HAP-1 (cell line): ENCODE data around the gene ZNF697.

ENCODE experiments used
- DNase-seq, 2 experiments: peaks; one replicate each; pipeline ENCODE4 v3.0.0-alpha.2; 2016 to 2020; ENCODE audit warnings: low spot score in 2 of 2
- H3K27me3 ChIP-seq: fragments of 250-450 bp; sonication (Bioruptor Pico); 2 replicates; pipeline ENCODE4 v1.5.1; 2020; ENCODE audit warnings: low read depth, mild to moderate bottlenecking, moderate library complexity
- H3K36me3 ChIP-seq: fragments of 250-450 bp; sonication (Bioruptor Pico); replicated peaks from 2 replicates; pipeline ENCODE4 v1.5.1; 2020; ENCODE audit warnings: mild to moderate bottlenecking
- H3K4me1 ChIP-seq: fragments of 250-450 bp; sonication (Bioruptor Pico); 2 replicates; pipeline ENCODE4 v1.5.1; 2020; ENCODE audit warnings: mild to moderate bottlenecking
- H3K4me3 ChIP-seq: fragments of 250-450 bp; sonication (Bioruptor Pico); 2 replicates; pipeline ENCODE4 v1.5.1; 2020; ENCODE audit warnings: mild to moderate bottlenecking, moderate library complexity
- H3K9me3 ChIP-seq: fragments of 250-450 bp; sonication (Bioruptor Pico); 2 replicates; pipeline ENCODE4 v1.5.1; 2020; ENCODE audit warnings: mild to moderate bottlenecking, moderate library complexity
- in situ Hi-C: fragments of 300-500 bp; cut with MboI; formaldehyde crosslinking; loops from 3 replicates; pipeline ENCODE4 v1.14.3; 2020; ENCODE audit warnings: low sequenced_read_pairs, inconsistent platforms, mixed read lengths

The ZNF697 gene

DNA sequence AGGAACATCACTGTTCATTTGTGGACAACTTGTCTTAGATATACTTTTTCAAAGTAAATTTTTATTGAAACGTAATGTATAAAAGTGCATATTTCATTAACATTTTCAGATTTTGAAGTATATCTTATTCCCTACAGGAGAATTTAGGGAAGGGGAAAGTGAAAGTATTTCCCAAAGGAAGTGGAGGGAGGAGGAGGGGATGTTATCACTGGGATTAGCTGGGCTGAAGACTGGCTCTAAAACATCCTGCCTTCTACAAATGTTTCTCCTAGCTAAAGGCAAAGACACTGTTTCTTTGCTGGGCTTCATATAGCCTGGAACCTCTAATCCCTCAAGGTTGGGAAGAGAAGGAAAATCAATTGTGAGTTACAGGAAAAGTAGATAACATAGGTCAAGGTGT, 7.1 kb upstream of the ZNF697 start:
- no peaks in the 10 kb centered on the region for H3K36me3 ChIP-seq
- no peak for DNase-seq
- H3K4me1 ChIP-seq = peaks cover 33% of the 10 kb centered on the region
- no peak overlapping the region for H3K4me3 ChIP-seq
- H3K27me3 ChIP-seq = no peaks in the 10 kb centered on the region
- H3K9me3 ChIP-seq = no peaks in the 10 kb centered on the region
- in situ Hi-C loops = loop anchor here (25.0 kb wide), 1 partner anchor 93 kb away; no protein-coding TSS in a partner anchor

DNA sequence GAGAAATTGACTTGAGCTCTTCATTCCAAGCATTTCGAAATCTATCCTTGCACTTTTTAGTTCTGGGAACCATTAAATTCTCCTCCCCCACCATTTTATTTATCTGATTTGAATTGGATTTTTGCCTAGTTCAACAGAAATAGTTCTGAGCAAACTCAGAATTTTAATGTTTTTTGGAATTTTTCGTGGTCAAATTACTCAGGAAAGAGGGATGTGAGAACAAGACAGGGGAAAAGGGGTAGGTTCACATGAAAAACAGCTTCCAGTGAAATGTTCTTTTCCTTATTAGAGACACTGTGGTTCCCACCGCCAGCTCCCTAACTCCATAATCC, 5.7 kb upstream of the ZNF697 start:
- H3K4me1 ChIP-seq = peaks cover 39% of the 10 kb centered on the region
- H3K36me3 ChIP-seq = no peaks in the 10 kb centered on the region
- no peak overlapping the region for H3K4me3 ChIP-seq
- no peaks in the 10 kb centered on the region for H3K9me3 ChIP-seq
- in situ Hi-C loops = loop anchor here (25.0 kb wide), 1 partner anchor 92 kb away; no protein-coding TSS in a partner anchor
- no peaks in the 10 kb centered on the region for H3K27me3 ChIP-seq
- no peak for DNase-seq

DNA sequence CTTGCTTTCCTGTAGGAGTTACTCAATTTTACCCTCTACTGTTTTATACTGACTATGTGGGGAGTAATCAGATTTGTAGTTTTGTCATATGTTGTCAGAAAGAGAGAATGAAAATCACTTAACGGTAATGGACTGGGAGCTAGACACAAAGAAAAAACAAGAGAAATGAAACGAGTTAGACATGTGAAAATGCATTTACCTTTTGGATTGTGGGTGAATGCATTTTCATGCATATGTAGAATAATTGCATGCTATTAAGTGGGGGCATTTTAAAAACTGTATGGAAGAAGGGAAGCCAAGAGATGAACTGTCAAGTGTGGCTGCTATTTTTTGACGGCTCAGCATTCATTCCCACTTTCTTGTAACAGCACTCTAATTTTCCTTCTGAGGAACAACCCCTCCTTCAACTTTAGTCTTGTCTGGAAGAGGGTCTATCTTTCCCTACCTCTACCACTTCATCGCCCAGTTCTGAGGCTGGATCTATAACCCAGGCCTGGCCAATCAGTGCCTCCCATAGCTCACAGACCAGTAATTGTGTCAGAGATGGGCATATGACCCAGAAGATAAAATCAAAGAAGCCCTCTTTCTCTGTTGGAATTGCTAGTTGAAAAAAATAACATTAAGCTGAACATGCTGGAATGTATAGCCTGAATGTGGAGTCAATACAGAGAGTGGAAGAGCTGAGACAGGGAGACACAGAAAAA, 5.2 kb upstream of the ZNF697 start:
- Histone ChIP-seq H3K27me3 (no peaks in the 10 kb centered on the region), H3K4me1 (peaks cover 41% of the 10 kb centered on the region), H3K36me3 (no peaks in the 10 kb centered on the region), H3K9me3 (no peaks in the 10 kb centered on the region), H3K4me3 (no peak overlapping the region)
- in situ Hi-C loops = loop anchor here (25.0 kb wide), 1 partner anchor 91 kb away; no protein-coding TSS in a partner anchor
- no peak for DNase-seq

DNA sequence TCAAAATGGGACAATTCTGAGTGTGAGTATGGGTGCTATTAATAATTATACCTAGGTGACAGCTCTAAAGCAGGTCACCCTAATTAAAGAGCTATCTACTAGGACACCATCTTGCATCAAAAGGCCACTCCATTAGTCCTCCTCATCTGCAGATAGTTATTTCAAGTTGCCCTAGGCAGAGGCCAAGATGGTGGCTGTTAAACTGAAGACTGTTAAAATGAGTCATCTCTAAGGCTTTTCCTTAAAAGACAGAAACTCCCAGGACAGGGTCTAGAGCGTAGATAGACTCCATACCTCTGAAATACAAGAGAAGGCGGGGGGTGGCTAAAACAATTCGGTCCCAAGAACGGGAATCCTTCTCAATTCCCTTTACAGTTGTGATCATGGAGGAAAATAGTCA, 4.5 kb upstream of the ZNF697 start:
- DNase-seq = no peak
- in situ Hi-C loops = loop anchor here (25.0 kb wide), 1 partner anchor 90 kb away; no protein-coding TSS in a partner anchor
- no peaks in the 10 kb centered on the region for H3K36me3 ChIP-seq

DNA sequence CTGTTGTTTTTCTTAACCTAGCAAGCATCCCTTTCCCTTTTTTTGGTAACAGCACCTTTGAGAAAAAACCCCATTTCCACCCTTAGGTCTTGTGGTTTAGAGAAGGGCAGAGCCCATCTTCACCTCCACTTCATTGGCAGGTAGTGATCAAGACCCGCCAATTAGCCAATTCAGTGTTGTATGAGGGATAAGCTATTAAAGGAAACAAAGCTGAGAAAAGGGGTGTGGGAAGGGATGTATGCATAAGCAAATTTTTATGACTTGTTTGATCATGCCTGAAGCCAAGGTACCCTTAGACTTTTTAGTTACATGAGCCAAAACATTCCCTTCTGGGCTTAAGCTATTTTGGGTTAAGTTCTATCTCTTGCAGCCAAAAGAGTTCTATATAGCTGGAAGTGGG, 3.6 kb upstream of the ZNF697 start:
- in situ Hi-C loops = loop anchor here (25.0 kb wide), 1 partner anchor 89 kb away; no protein-coding TSS in a partner anchor
- peaks cover 40% of the 10 kb centered on the region for H3K4me1 ChIP-seq
- H3K4me3 ChIP-seq = no peak overlapping the region
- H3K36me3 ChIP-seq = no peaks in the 10 kb centered on the region
- no peaks in the 10 kb centered on the region for H3K27me3 ChIP-seq
- no peaks in the 10 kb centered on the region for H3K9me3 ChIP-seq
- DNase-seq = no peak

More for the DNA sequence above, 4.5 kb upstream of the ZNF697 start:
- H3K4me3 ChIP-seq = no peak overlapping the region
- H3K4me1 ChIP-seq = peaks cover 41% of the 10 kb centered on the region
- no peaks in the 10 kb centered on the region for H3K9me3 ChIP-seq
- no peaks in the 10 kb centered on the region for H3K27me3 ChIP-seq

DNA sequence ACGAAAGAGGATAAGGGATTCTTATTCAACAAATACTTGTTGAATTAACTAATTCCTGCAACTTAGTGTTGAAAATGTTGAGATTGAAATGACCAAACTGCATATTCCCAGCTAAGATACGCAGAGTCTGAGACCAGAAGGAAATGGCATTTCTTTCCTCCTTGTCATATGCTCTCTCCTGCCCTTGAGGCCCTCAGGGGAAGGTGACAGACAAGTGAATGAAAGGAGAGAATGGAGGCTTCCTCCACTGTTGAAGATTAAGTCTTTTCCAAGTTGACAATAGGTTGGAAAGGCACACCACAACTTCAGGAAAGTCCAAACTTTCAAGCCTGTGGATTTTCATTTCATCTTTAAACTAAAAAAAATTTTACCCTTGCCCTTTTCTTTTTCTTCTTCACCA, 3.1 kb upstream of the ZNF697 start:
- in situ Hi-C loops = loop anchor here (25.0 kb wide), 1 partner anchor 89 kb away; no protein-coding TSS in a partner anchor
- Histone ChIP-seq H3K4me1 (peaks cover 38% of the 10 kb centered on the region), H3K36me3 (no peaks in the 10 kb centered on the region), H3K9me3 (no peaks in the 10 kb centered on the region), H3K27me3 (no peaks in the 10 kb centered on the region), H3K4me3 (no peak overlapping the region)
- peak; percentile 34 to 58 for DNase-seq

DNA sequence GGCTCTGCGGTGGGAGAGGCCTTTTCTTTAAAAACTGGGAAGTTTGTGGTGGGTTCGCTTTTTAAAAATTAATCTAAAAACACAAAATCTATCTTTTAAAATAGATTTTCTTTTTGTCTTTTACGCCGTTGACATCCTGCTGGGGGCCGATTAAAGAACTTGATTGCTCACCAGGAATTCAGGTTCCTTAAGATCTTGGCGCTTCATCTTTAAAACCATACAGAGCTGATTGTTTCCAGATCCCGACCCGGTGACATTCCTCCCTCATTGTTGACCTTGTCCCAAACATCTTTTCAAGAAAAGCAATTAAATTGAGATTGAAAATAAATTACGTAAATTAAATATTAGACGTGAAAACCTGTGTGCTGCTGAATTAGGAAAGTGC, 546 bp upstream of the ZNF697 start:
- H3K9me3 ChIP-seq = no peaks in the 10 kb centered on the region
- H3K4me3 ChIP-seq = peak overlapping the region; percentile 84
- in situ Hi-C loops = no loop called here
- H3K4me1 ChIP-seq = peaks cover 35% of the 10 kb centered on the region
- DNase-seq = no peak
- H3K36me3 ChIP-seq = no peaks in the 10 kb centered on the region
- H3K27me3 ChIP-seq = no peaks in the 10 kb centered on the region

DNA sequence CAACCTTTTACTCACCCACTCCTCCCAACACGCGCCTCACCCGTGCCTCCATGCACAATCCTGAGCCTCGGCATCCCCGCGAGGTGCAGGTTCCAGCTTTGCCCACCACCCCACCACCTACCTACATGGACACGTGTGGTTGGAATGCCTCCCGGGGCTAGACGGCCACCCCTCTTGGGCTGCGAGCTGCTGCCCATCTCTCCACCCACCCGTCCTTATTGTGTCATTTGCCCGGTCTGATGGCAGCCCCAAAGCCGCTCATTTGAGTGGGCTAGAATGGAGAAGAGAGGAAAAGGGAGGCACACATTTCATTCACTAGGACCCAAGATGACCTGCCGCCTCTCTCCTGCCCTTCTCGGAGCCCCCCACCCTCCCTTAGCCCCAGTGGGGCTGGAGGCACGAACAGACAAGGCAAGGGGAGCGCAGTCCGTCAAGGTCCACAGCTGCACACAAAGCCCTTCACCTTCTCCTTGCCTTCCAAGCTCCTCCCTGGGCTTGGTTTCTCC, 785 bp downstream of the ZNF697 start:
- peak overlapping the region; percentile 84 for H3K4me3 ChIP-seq
- H3K27me3 ChIP-seq = no peaks in the 10 kb centered on the region
- no peaks in the 10 kb centered on the region for H3K36me3 ChIP-seq
- DNase-seq = peak in 1 of 2 experiments; percentile 30
- peaks cover 29% of the 10 kb centered on the region for H3K4me1 ChIP-seq
- in situ Hi-C loops = no loop called here
- H3K9me3 ChIP-seq = no peaks in the 10 kb centered on the region

DNA sequence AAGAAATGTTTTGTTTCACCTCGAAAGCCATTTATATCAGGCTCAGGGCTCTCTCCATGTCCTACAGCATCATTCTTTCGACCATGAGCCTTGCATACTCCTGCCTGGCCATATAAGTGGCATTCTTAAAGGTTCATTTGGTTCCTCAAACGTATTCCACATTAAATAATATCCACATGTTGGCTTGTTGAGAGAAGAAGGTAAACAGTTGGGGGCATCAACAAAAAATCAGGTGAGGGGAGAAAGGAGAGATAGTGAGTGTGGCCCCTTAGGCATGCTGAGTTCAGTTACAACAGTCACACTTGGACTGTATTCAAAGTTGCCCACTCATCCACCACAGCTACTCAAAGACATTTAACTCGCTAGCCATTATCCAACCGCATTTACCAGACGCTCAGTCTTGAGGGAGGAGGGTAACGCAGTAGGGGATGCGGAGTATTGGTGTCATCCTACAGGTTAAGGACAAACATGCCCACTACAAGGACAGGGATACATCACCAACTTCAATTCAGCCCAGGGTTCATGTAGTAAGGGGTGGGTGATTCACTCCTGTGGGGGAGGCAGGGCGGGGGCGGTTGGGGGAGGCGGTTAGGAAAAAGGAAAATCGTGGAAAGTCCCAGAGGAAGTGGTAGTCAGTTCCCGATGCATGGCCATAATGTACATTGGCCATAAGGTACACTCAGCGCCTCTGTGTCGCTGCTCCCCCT, 1.4 kb downstream of the ZNF697 start:
- H3K27me3 ChIP-seq = no peaks in the 10 kb centered on the region
- H3K9me3 ChIP-seq = no peaks in the 10 kb centered on the region; the same call in 1 of the 2 replicates
- H3K4me3 ChIP-seq = peak overlapping the region; percentile 84
- DNase-seq = no peak
- in situ Hi-C loops = no loop called here
- H3K36me3 ChIP-seq = no peaks in the 10 kb centered on the region
- H3K4me1 ChIP-seq = peaks cover 27% of the 10 kb centered on the region

DNA sequence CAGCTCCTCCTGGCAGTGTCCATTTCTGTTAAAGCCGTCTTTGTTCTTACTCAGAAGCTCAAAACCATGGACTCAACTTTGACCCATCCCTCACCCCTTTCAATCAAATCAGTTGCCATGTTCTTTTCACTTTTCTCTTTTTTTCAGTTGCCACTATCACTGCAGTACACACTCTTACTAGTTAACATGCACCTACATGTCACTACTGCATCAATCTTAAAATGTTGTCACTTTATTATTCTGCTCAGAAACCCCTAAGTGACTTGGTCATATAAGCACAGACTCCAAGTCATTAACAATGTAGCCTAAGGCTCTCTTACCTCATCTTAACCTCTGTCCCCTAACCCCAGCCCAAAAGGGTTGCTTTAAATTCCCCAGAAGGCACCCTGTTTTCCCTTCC, 9.0 kb downstream of the ZNF697 start:
- no peak for DNase-seq
- no peak overlapping the region for H3K4me3 ChIP-seq
- no peaks in the 10 kb centered on the region for H3K36me3 ChIP-seq
- no peaks in the 10 kb centered on the region; the same call in 1 of the 2 replicates for H3K9me3 ChIP-seq
- peaks cover 3% of the 10 kb centered on the region; the same call in 1 of the 2 replicates for H3K4me1 ChIP-seq
- in situ Hi-C loops = no loop called here
- no peaks in the 10 kb centered on the region for H3K27me3 ChIP-seq

DNA sequence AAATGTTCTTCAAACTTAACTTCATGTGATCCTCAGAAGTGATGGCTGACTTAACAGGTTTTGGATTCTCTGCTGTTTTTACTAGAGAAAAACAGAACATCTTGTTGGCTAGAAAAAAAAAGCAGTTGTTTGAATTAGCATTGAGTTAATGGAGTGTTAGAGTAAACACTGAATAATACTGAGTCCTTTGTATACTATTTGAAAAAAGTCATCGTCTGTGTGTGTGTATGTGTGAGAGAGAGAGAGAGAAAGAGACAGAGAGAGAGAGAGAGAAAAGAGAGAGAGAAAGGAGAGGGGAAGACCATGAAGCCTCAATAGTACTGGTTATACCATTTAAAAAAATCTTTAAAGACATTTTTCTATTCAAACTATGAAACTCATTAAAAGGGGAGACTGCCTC, 10.4 kb downstream of the ZNF697 start:
- in situ Hi-C loops = no loop called here
- DNase-seq = no peak
- Histone ChIP-seq H3K4me3 (no peak overlapping the region), H3K36me3 (no peaks in the 10 kb centered on the region), H3K4me1 (peaks cover 3% of the 10 kb centered on the region; the same call in 1 of the 2 replicates), H3K27me3 (no peaks in the 10 kb centered on the region), H3K9me3 (no peaks in the 10 kb centered on the region; the same call in 1 of the 2 replicates)

DNA sequence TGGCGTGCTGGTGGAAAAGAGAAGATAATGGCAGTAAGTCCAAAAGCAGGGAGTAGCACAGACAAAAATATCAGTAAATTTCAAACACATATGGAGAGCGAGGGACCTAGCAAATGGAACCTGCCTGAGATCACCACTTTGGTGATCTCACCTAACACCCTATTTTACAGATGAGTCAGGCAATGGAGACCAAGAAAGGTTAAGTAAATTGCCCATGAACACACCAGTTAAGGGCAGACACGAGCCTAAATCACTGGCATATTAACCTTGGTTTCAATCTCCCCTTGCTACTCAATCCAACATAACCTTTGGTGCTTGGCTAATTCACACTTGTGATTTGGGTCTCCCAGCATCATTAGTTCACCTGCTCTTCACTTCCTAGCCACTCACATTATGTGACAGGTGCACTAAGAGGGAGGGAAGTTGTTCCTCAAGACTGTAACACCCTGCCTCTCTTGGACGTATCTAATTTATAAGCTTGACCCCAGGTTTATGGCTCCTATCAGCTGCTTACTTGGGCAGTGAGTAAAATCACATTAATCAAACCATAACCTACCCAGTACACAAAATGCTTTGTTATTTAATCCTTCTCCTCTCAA, 11.5 kb downstream of the ZNF697 start:
- Histone ChIP-seq H3K4me3 (no peak overlapping the region), H3K4me1 (peaks cover 3% of the 10 kb centered on the region; the same call in 1 of the 2 replicates), H3K36me3 (no peaks in the 10 kb centered on the region), H3K9me3 (no peaks in the 10 kb centered on the region; the same call in 1 of the 2 replicates), H3K27me3 (no peaks in the 10 kb centered on the region)
- no peak for DNase-seq
- in situ Hi-C loops = no loop called here

DNA sequence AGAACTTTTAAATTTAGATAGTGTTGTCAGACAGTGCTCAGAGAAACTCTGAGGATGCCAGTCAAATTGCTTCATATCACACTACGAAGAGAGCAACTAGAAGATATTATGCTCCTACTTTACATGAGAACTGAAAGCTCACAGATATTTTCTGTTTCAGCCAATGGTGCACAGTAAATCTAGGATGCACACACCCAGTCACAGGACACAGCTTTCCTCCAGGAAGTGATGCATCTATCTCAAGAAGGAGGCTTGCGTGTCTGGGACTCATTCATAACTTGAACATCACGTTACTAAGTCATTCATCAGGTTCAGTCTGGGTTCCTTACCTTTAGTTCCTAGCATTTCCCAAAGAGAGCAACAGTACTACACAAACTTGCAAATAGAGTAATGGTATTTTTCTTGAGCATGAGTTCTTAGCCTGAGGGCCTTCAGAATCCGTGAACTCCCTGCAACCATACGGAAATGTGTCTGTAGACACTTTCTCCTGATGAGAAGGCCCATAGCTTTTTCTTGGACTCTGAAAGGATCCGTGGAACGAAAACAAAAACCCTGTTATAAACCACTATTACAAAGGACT, 12.2 kb downstream of the ZNF697 start:
- no peaks in the 10 kb centered on the region for H3K27me3 ChIP-seq
- H3K4me3 ChIP-seq = no peak overlapping the region
- in situ Hi-C loops = no loop called here
- DNase-seq = no peak
- no peaks in the 10 kb centered on the region for H3K9me3 ChIP-seq
- peaks cover 3% of the 10 kb centered on the region; the same call in 1 of the 2 replicates for H3K4me1 ChIP-seq
- H3K36me3 ChIP-seq = no peaks in the 10 kb centered on the region
